NB4 (cell line): ENCODE data around the gene OR10G7.
"Not testable (repeated sequence)": the region's sequence is repeated elsewhere in the genome, so short reads cannot be mapped to it uniquely, and the experiment has no call there.

Experiments
- DNase-seq: peaks from one replicate; pipeline ENCODE4 v3.0.0; 2010; ENCODE audit warnings: low read depth
- H3K4me3 ChIP-seq: one replicate; pipeline ENCODE4 v1.5.1; 2011; ENCODE audit warnings: mild to moderate bottlenecking, low read depth, low read length, moderate library complexity
- MAX ChIP-seq: IDR thresholded peaks from 2 replicates; pipeline ENCODE4 v1.6.1; 2011; ENCODE audit warnings: low read depth, low read length
- MYC ChIP-seq: IDR thresholded peaks from 2 replicates; pipeline ENCODE4 v1.6.1; 2011; ENCODE audit warnings: low read depth, low read length
- POLR2A ChIP-seq: IDR thresholded peaks from 2 replicates; pipeline ENCODE4 v1.6.1; 2011; ENCODE audit warnings: mild to moderate bottlenecking; ENCODE audit not compliant: insufficient read length; ENCODE audit errors: extremely low read depth
- TF ChIP-seq, protein P1 (sequence below): IDR thresholded peaks from one replicate; pipeline ENCODE4 v1.5.1; 2012; ENCODE audit warnings: low read depth, low read length

OR10G7 gene

GRCh38 chr11:124052966-124053365, 11.8 kb upstream of the OR10G7 start:
- TF ChIP-seq, protein P1, sequence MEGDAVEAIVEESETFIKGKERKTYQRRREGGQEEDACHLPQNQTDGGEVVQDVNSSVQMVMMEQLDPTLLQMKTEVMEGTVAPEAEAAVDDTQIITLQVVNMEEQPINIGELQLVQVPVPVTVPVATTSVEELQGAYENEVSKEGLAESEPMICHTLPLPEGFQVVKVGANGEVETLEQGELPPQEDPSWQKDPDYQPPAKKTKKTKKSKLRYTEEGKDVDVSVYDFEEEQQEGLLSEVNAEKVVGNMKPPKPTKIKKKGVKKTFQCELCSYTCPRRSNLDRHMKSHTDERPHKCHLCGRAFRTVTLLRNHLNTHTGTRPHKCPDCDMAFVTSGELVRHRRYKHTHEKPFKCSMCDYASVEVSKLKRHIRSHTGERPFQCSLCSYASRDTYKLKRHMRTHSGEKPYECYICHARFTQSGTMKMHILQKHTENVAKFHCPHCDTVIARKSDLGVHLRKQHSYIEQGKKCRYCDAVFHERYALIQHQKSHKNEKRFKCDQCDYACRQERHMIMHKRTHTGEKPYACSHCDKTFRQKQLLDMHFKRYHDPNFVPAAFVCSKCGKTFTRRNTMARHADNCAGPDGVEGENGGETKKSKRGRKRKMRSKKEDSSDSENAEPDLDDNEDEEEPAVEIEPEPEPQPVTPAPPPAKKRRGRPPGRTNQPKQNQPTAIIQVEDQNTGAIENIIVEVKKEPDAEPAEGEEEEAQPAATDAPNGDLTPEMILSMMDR, result no peak
- no peak for DNase-seq
- no peak overlapping the region for H3K4me3 ChIP-seq

- no peak overlapping the region for H3K4me3 ChIP-seq
- no peak for TF ChIP-seq MAX
- no peak for TF ChIP-seq POLR2A
- TF ChIP-seq MYC, result no peak
- TF ChIP-seq, protein P1, result no peak
Observed at GRCh38 chr11:124050748-124051147, 9.6 kb upstream of the OR10G7 start.

GRCh38 chr11:124043420-124043819, 2.3 kb upstream of the OR10G7 start:
- no peak overlapping the region for H3K4me3 ChIP-seq
- DNase-seq, result no peak
- TF ChIP-seq POLR2A, result no peak
- no peak for TF ChIP-seq MYC
- TF ChIP-seq MAX, result no peak
- TF ChIP-seq, protein P1, result no peak

More at GRCh38 chr11:124050748-124051147, 9.6 kb upstream of the OR10G7 start:
- DNase-seq, result no peak

DNA sequence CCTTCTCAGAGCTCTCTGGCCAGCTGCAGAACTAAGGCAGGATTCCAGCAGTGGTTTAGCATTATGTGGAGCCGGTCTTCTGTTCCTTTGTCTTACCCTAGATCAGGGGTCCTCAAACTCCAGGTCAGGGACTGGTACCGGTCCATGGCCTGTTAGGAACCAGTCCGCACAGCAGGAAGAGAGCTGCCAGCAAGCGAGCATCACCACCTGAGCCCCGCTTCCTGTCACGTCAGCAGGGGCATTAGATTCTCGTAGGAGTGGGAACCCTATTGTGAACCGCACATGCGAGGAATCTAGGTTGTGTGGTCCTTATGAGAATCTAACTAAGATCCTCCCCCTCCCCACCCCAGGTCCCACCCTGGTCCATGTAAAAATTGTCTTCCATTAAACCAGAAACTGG, 1.6 kb downstream of the OR10G7 start:
- TF ChIP-seq, protein P1, result no peak
- TF ChIP-seq POLR2A (no peak), MAX (no peak), MYC (no peak)
- no peak overlapping the region for H3K4me3 ChIP-seq
- no peak for DNase-seq

DNA sequence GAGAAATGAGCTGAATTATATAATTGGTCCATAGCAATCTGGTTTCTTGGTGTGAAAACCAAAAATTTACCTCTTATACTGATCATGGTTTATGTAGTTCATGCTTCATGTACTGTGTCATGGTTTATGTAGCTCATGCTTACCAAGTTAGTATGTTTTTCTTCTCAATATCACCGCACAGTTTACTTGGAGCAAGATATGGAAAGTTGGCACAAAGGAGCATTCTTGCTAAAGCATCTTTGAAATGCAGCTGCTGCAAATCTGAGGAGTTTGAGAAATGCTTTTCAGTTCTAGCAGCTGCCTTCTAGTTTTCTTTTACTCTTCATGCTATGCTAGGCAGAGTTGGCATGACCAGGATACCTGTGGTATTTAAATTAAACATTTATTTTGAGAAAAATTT, 4.5 kb downstream of the OR10G7 start:
- no peak for DNase-seq
- no peak overlapping the region for H3K4me3 ChIP-seq
- TF ChIP-seq, protein P1, result no peak
- TF ChIP-seq POLR2A (no peak), MAX (no peak), MYC (no peak)

DNA sequence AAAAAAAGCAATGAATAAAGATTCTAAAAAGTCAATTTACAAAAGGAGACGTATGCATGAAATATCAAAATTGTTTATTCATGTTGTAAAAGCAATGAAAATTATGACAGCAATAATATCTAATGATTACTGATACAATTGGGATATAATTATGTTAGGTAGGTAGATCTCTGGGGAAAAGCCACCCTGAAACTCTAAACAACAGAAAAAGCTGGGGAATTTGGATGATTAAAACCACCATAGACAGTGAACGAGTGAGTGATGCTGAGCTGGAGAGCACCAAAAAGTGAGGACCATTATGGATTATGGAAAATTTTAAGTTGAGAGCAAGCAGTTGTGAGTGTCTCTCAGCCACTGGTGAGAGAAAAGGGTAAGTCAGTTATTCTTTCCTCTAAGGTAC, 14.6 kb downstream of the OR10G7 start, which contains the start of gene OR10G8:
Gene OR10G8, plus strand, starts transcription at position 301 of the 400 bp plus-strand sequence. CDS start 2,825 bp downstream, outside the sequence.
- no peak for TF ChIP-seq MYC
- TF ChIP-seq POLR2A, result no peak
- TF ChIP-seq MAX, result no peak
- TF ChIP-seq, protein P1, result no peak
- H3K4me3 ChIP-seq, result no peak within 1 kb of the TSS
- DNase-seq, result no peak

DNA sequence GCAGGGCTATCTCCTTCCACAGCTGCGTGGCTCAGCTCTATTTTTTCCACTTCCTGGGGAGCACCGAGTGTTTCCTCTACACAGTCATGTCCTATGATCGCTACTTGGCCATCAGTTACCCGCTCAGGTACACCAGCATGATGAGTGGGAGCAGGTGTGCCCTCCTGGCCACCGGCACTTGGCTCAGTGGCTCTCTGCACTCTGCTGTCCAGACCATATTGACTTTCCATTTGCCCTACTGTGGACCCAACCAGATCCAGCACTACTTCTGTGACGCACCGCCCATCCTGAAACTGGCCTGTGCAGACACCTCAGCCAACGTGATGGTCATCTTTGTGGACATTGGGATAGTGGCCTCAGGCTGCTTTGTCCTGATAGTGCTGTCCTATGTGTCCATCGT, 25.3 kb downstream of the OR10G7 start:
- H3K4me3 ChIP-seq, DNase-seq: not testable (repeated sequence)
